SK-N-SH (cell line): ENCODE data around the gene ZYG11A. TPM values are rescaled to one million over a fixed set of nuclear protein-coding genes. Genes with fewer than 3 reads are reported as not detected.

Experiments used
- CTCF ChIA-PET: fragments of 300-600, 350-600 bp; formaldehyde crosslinking; extraction: SDS; loops from one replicate; lab custom pipeline; 2021; lab: Yijun Ruan, JAX
- POLR2A ChIA-PET: fragments of 350-600 bp; sonication (Branson Sonifier 250); formaldehyde crosslinking; extraction: SDS; loops from one replicate; lab custom pipeline; 2020; ENCODE audit warnings: antibody characterized with exemption, inconsistent platforms; lab: Yijun Ruan, JAX
- DNase-seq: peaks from one replicate; pipeline ENCODE4 v3.0.0; 2012
- H2AFZ ChIP-seq: fragments of 200-600 bp; sonication (generic); 2 replicates; pipeline ENCODE4 v1.8.1; 2016; ENCODE audit warnings: antibody characterized with exemption, mild to moderate bottlenecking, low read depth
- H3F3A ChIP-seq: fragments of 200-600 bp; sonication (generic); replicated peaks from 2 replicates; pipeline ENCODE3; 2016; ENCODE audit warnings: antibody characterized with exemption, mild to moderate bottlenecking; ENCODE audit not compliant: insufficient read depth
- H3K27ac ChIP-seq, 2 experiments: fragments of 200-500 bp in 1 of 2; fragments of 200-600 bp in 1 of 2; sonication (Bioruptor generic) in 1 of 2; sonication (generic), shearing (Covaris generic) in 1 of 2; 2 replicates each; pipeline versions ENCODE4 v1.5.1 to v1.6.1; 2014 to 2016; ENCODE audit warnings: low read depth in 2 of 2, inconsistent platforms in 1 of 2, low read length in 1 of 2, mild to moderate bottlenecking in 1 of 2, mixed read lengths in 1 of 2
- H3K27me3 ChIP-seq: fragments of 200-600 bp; sonication (generic), shearing (Covaris generic); 2 replicates; pipeline ENCODE4 v1.6.1; 2016; ENCODE audit warnings: mixed run types; ENCODE audit not compliant: insufficient read depth
- H3K36me3 ChIP-seq, 2 experiments: fragments of 200-500 bp in 1 of 2; fragments of 200-600 bp in 1 of 2; sonication (Bioruptor generic) in 1 of 2; sonication (generic) in 1 of 2; replicated peaks in 1 of 2; 2 replicates each; pipeline versions ENCODE3 to v1.5.1; 2014 to 2016; ENCODE audit warnings: low read length in 1 of 2, mild to moderate bottlenecking in 1 of 2; ENCODE audit not compliant: insufficient read depth in 2 of 2, control insufficient read depth in 1 of 2
- H3K4me1 ChIP-seq, 2 experiments: fragments of 200-500 bp in 1 of 2; fragments of 200-600 bp in 1 of 2; sonication (Bioruptor generic) in 1 of 2; sonication (generic), shearing (Covaris generic) in 1 of 2; 2 replicates each; pipeline versions ENCODE4 v1.5.1 to v1.6.1; 2014 to 2016; ENCODE audit warnings: low read depth in 1 of 2, low read length in 1 of 2, mixed run types in 1 of 2; ENCODE audit not compliant: insufficient read depth in 2 of 2, control insufficient read depth in 1 of 2
- H3K4me2 ChIP-seq: fragments of 200-600 bp; sonication (generic), shearing (Covaris generic); 2 replicates; pipeline ENCODE4 v1.6.1; 2017; ENCODE audit warnings: mixed run types
- H3K4me3 ChIP-seq, 2 experiments: fragments of 200-500 bp in 1 of 2; fragments of 200-600 bp in 1 of 2; sonication (Bioruptor generic) in 1 of 2; sonication (generic), shearing (Covaris generic) in 1 of 2; 2 replicates each; pipeline versions ENCODE4 v1.5.1 to v1.8.1; 2014 to 2016; ENCODE audit warnings: low read depth in 2 of 2, inconsistent platforms in 1 of 2, low read length in 1 of 2, mild to moderate bottlenecking in 1 of 2, mixed read lengths in 1 of 2, moderate library complexity in 1 of 2
- H3K79me2 ChIP-seq: fragments of 200-600 bp; sonication (generic); 2 replicates; pipeline ENCODE4 v1.8.1; 2017; ENCODE audit warnings: mild to moderate bottlenecking; ENCODE audit not compliant: insufficient read depth
- H3K9ac ChIP-seq: fragments of 200-600 bp; sonication (generic); 2 replicates; pipeline ENCODE4 v1.6.1; 2017; ENCODE audit warnings: mixed run types
- H3K9me2 ChIP-seq: fragments of 200-600 bp; sonication (generic); 2 replicates; pipeline ENCODE4 v1.6.1; 2017; ENCODE audit warnings: mixed run types
- H3K9me3 ChIP-seq: fragments of 200-600 bp; sonication (generic); 2 replicates; pipeline ENCODE4 v1.6.1; 2017; ENCODE audit warnings: mixed run types, mild to moderate bottlenecking, moderate library complexity
- H4K20me1 ChIP-seq: fragments of 200-600 bp; sonication (generic); 2 replicates; pipeline ENCODE4 v1.6.1; 2017; ENCODE audit warnings: mild to moderate bottlenecking, mixed run types; ENCODE audit not compliant: insufficient read depth
- CTCF ChIP-seq: fragments of 200-600 bp; sonication (generic); IDR thresholded peaks from 2 replicates; pipeline ENCODE4 v1.6.1; 2017; ENCODE audit warnings: antibody characterized with exemption, mild to moderate bottlenecking, moderate library complexity
- EP300 ChIP-seq, 2 experiments: IDR thresholded peaks; 2 replicates each; pipeline versions ENCODE4 v1.4.0 to v1.6.1; 2012; ENCODE audit warnings: borderline replicate concordance in 1 of 2, low read depth in 1 of 2, low read length in 1 of 2
- JUND ChIP-seq: IDR thresholded peaks from 2 replicates; pipeline ENCODE4 v1.4.0; 2012
- MXI1 ChIP-seq: IDR thresholded peaks from 2 replicates; pipeline ENCODE4 v1.6.1; 2012; ENCODE audit warnings: mild to moderate bottlenecking, low read depth, low read length, improper control_type of control experiment
- NFIC ChIP-seq: IDR thresholded peaks from 2 replicates; pipeline ENCODE4 v1.4.0; 2012; ENCODE audit warnings: borderline replicate concordance
- RAD21 ChIP-seq: IDR thresholded peaks from 2 replicates; pipeline ENCODE4 v1.6.1; 2012; ENCODE audit warnings: mild to moderate bottlenecking, low read length
- REST ChIP-seq: IDR thresholded peaks from 2 replicates; pipeline ENCODE4 v1.6.1; 2012; ENCODE audit warnings: mild to moderate bottlenecking, low read depth, low read length, moderate library complexity
- RXRA ChIP-seq: IDR thresholded peaks from 2 replicates; pipeline ENCODE4 v1.4.0; 2012; ENCODE audit warnings: low read depth, mild to moderate bottlenecking, borderline replicate concordance
- SMC3 ChIP-seq: IDR thresholded peaks from 2 replicates; pipeline ENCODE4 v1.6.1; 2012; ENCODE audit warnings: low read depth, low read length, improper control_type of control experiment
- TEAD4 ChIP-seq: IDR thresholded peaks from 2 replicates; pipeline ENCODE4 v1.4.0; 2012; ENCODE audit warnings: mild to moderate bottlenecking, borderline replicate concordance; ENCODE audit not compliant: insufficient read depth
- USF1 ChIP-seq: IDR thresholded peaks from 2 replicates; pipeline ENCODE4 v1.4.0; 2012; ENCODE audit warnings: low read depth, borderline replicate concordance
- WGBS: methylation state at CpG from one replicate; pipeline ENCODE4 v1.1.6; 2017; ENCODE audit warnings: low lambda C conversion rate; 5-methylcytosine and 5-hydroxymethylcytosine counted together
- polyA plus RNA-seq, 3 experiments: library from polyadenylated mRNA; depleted of rRNA; stranded (reverse); fragments of >200 nt; gene quantifications; 2 replicates each; pipeline ENCODE4 v1.2.3, GENCODE V29; 2012

ZYG11A gene
- polyA plus RNA-seq, 1 of the 3 experiments (the other 2 are of a cell fraction), result 0.41 TPM

- Histone ChIP-seq H3K36me3 (peaks cover 13 to 21% of the 10 kb centered on the region in 2 experiments), H3K27me3 (no peaks in the 10 kb centered on the region), H3K27ac (no peak overlapping the region)
- TF ChIP-seq CTCF, result peak; percentile 41
- peak; percentile 36 for TF ChIP-seq RAD21
- no peak for TF ChIP-seq RXRA
- TF ChIP-seq, all 33 proteins: peak for 2
- Histone ChIP-seq H3K4me2 (no peak overlapping the region), H3F3A (peaks cover 6% of the 10 kb centered on the region), H3K9me3 (no peaks in the 10 kb centered on the region), H3K9me2 (no peaks in the 10 kb centered on the region), H3K79me2 (no peaks in the 10 kb centered on the region), H3K9ac (no peak overlapping the region), H3K4me3 (no peak overlapping the region), H4K20me1 (no peaks in the 10 kb centered on the region), H2AFZ (no peak overlapping the region), H3K4me1 (no peaks in the 10 kb centered on the region)
- ChIA-PET POLR2A (no interaction called here), CTCF (interaction anchor here (0.5 to 1.6 kb wide), 9 partner anchors 9 to 961 kb away, joined by 3 to 6 read pairs (median 4); no protein-coding TSS in a partner anchor)
- 45% methylated on average over 1 of the region's 1 CpG for WGBS
- no peak for DNase-seq
Measured at GRCh38 chr1:52825868-52826267, 16.7 kb upstream of the ZYG11A start.

GRCh38 chr1:52834798-52835197 lies 7.8 kb upstream of the ZYG11A start:
- 93% methylated on average over 3 of the region's 3 CpGs for WGBS
- TF ChIP-seq EP300 (IDR thresholded peaks at IDR 0.05; ENCODE audit: borderline replicate concordance in 1 of 2, low read depth in 1 of 2, low read length in 1 of 2) (no peak), SMC3 (no peak), RXRA (no peak), JUND (no peak), MXI1 (no peak), REST (no peak), NFIC (no peak), TEAD4 (no peak), USF1 (no peak)
- H2AFZ ChIP-seq, result no peak overlapping the region

More at GRCh38 chr1:52834798-52835197, 7.8 kb upstream of the ZYG11A start:
- Histone ChIP-seq H3K4me1 (no peaks in the 10 kb centered on the region), H3K9me2 (no peaks in the 10 kb centered on the region), H4K20me1 (no peaks in the 10 kb centered on the region), H3K27ac (no peak overlapping the region), H3F3A (no peaks in the 10 kb centered on the region), H3K36me3 (no peaks in the 10 kb centered on the region), H3K4me2 (no peak overlapping the region), H3K4me3 (no peak overlapping the region), H3K27me3 (no peaks in the 10 kb centered on the region), H3K9me3 (no peaks in the 10 kb centered on the region), H3K79me2 (no peaks in the 10 kb centered on the region), H3K9ac (no peak overlapping the region)
- POLR2A ChIA-PET, result no interaction called here
- CTCF ChIA-PET, result no interaction called here
- no peak for DNase-seq
